ENCODE measurements around the gene CARD6. TPM values are rescaled to one million over a fixed set of nuclear protein-coding genes. Genes with fewer than 3 reads are reported as not detected.
"Not testable (repeated sequence)": the region's sequence is repeated elsewhere in the genome, so short reads cannot be mapped to it uniquely, and the experiment has no call there.

CARD6 gene
- total RNA-seq, 1 experiment from 2014 or later: 5.6 TPM

- no peak for DNase-seq (ENCODE audit: unreplicated experiment)
- H3K4me1 Mint-ChIP-seq (ENCODE audit: insufficient read depth, unreplicated experiment): no peaks in the 10 kb centered on the region
- intact Hi-C loops (cut with micrococcal nuclease): no loop called here
- BruUV-seq (replicated peaks): no TSS peak
- H3K27ac Mint-ChIP-seq (ENCODE audit: low read depth, unreplicated experiment): no peak overlapping the region
- H3K36me3 Mint-ChIP-seq (ENCODE audit: insufficient read depth, unreplicated experiment): no peaks in the 10 kb centered on the region
- no peaks in the 10 kb centered on the region for H3K9me3 Mint-ChIP-seq (ENCODE audit: unreplicated experiment)
- POLR2A ChIA-PET: interaction anchor here (0.6 to 1.6 kb wide), 4 partner anchors 11 to 1416 kb away, joined by 3 to 5 read pairs (median 3); no protein-coding TSS in a partner anchor
- H3K4me3 Mint-ChIP-seq (ENCODE audit: unreplicated experiment): no peak overlapping the region
- TF ChIP-seq, protein P1, sequence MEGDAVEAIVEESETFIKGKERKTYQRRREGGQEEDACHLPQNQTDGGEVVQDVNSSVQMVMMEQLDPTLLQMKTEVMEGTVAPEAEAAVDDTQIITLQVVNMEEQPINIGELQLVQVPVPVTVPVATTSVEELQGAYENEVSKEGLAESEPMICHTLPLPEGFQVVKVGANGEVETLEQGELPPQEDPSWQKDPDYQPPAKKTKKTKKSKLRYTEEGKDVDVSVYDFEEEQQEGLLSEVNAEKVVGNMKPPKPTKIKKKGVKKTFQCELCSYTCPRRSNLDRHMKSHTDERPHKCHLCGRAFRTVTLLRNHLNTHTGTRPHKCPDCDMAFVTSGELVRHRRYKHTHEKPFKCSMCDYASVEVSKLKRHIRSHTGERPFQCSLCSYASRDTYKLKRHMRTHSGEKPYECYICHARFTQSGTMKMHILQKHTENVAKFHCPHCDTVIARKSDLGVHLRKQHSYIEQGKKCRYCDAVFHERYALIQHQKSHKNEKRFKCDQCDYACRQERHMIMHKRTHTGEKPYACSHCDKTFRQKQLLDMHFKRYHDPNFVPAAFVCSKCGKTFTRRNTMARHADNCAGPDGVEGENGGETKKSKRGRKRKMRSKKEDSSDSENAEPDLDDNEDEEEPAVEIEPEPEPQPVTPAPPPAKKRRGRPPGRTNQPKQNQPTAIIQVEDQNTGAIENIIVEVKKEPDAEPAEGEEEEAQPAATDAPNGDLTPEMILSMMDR (IDR thresholded peaks at IDR 0.05; ENCODE audit: unreplicated experiment): no peak
- H3K27me3 Mint-ChIP-seq (ENCODE audit: insufficient read depth, unreplicated experiment): no peaks in the 10 kb centered on the region
- CTCF ChIA-PET: interaction anchor here (0.8 kb wide), 1 partner anchor 11 kb away, joined by 5 read pairs; no protein-coding TSS in a partner anchor
Measured at GRCh38 chr5:40813698-40814281, 27.4 kb upstream of the CARD6 start.

DNA sequence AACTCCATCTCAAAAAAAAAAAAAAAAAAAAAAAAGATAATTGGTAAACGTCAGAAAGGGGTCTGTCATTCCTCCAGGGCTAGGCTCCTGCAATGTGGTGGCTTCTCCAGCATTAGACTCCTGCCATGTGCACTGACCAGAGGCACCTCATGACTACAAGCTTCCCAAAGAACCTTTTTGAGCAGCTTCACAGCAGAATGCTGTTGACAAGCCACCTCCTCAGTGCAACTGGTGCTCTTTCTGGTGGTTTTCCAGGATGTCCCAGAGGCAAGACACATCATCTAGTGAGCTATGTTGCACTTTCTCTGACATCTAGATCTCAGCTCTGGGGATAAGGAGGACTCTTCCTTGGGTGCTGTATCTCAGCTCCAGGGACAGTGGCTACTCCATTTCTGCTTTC lies 17.7 kb upstream of the CARD6 start:
- no TSS peak for BruUV-seq (replicated peaks)
- TF ChIP-seq, protein P1 (IDR thresholded peaks at IDR 0.05; ENCODE audit: unreplicated experiment): no peak
- DNase-seq (ENCODE audit: unreplicated experiment): no peak
- Mint-ChIP-seq H3K4me1 (ENCODE audit: insufficient read depth, unreplicated experiment) (peaks cover 5% of the 10 kb centered on the region), H3K27ac (ENCODE audit: low read depth, unreplicated experiment) (no peak overlapping the region), H3K4me3 (ENCODE audit: unreplicated experiment) (no peak overlapping the region), H3K36me3 (ENCODE audit: insufficient read depth, unreplicated experiment) (peaks cover 43% of the 10 kb centered on the region), H3K9me3 (ENCODE audit: unreplicated experiment) (no peaks in the 10 kb centered on the region), H3K27me3 (ENCODE audit: insufficient read depth, unreplicated experiment) (no peaks in the 10 kb centered on the region)
- ChIA-PET POLR2A (interaction anchor here (0.6 to 6.1 kb wide), 7 partner anchors 10 to 1090 kb away, joined by 3 to 50 read pairs (median 9); partner anchors contain the start of genes PRKAA1, RPL37 and TTC33), CTCF (no interaction called here)
- intact Hi-C loops (cut with micrococcal nuclease): no loop called here

- H3K36me3 Mint-ChIP-seq (ENCODE audit: insufficient read depth, unreplicated experiment): peaks cover 64% of the 10 kb centered on the region
- DNase-seq (ENCODE audit: unreplicated experiment); BruUV-seq (replicated peaks); H3K27ac Mint-ChIP-seq (ENCODE audit: low read depth, unreplicated experiment); H3K9me3 Mint-ChIP-seq (ENCODE audit: unreplicated experiment); H3K27me3 Mint-ChIP-seq (ENCODE audit: insufficient read depth, unreplicated experiment); H3K4me3 Mint-ChIP-seq (ENCODE audit: unreplicated experiment); intact Hi-C loops (cut with micrococcal nuclease); CTCF ChIA-PET: not testable (repeated sequence)
- peaks cover 17% of the 10 kb centered on the region for H3K4me1 Mint-ChIP-seq (ENCODE audit: insufficient read depth, unreplicated experiment)
- POLR2A ChIA-PET: interaction anchor here (0.9 to 6.1 kb wide), 7 partner anchors 8 to 70 kb away, joined by 3 to 50 read pairs (median 4); partner anchors contain the start of genes PRKAA1, RPL37 and TTC33
Measured at GRCh38 chr5:40825461-40826043, 15.6 kb upstream of the CARD6 start.

GRCh38 chr5:40826489-40827187 lies 14.5 kb upstream of the CARD6 start:
- intact Hi-C loops (cut with micrococcal nuclease): no loop called here
- Mint-ChIP-seq H3K27ac (ENCODE audit: low read depth, unreplicated experiment) (no peak overlapping the region), H3K4me1 (ENCODE audit: insufficient read depth, unreplicated experiment) (peaks cover 18% of the 10 kb centered on the region), H3K4me3 (ENCODE audit: unreplicated experiment) (no peak overlapping the region), H3K36me3 (ENCODE audit: insufficient read depth, unreplicated experiment) (peaks cover 75% of the 10 kb centered on the region), H3K9me3 (ENCODE audit: unreplicated experiment) (no peaks in the 10 kb centered on the region), H3K27me3 (ENCODE audit: insufficient read depth, unreplicated experiment) (no peaks in the 10 kb centered on the region)
- TF ChIP-seq, protein P1 (IDR thresholded peaks at IDR 0.05; ENCODE audit: unreplicated experiment): no peak
- POLR2A ChIA-PET: interaction anchor here (0.9 to 6.1 kb wide), 11 partner anchors 7 to 227 kb away, joined by 3 to 50 read pairs (median 4); partner anchors contain the start of genes PRKAA1 and RPL37
- BruUV-seq (replicated peaks): no TSS peak
- no peak for DNase-seq (ENCODE audit: unreplicated experiment)
- CTCF ChIA-PET: interaction anchor here (1.4 kb wide), 1 partner anchor 18 kb away, joined by 6 read pairs; no protein-coding TSS in a partner anchor
